Germinal center (tissue), 1 donor: ENCODE measurements around the gene ZNF606.
"Not testable (repeated sequence)": the region's sequence is repeated elsewhere in the genome, so short reads cannot be mapped to it uniquely, and the experiment has no call there.

Experiments used
- DNase-seq: peaks from one replicate; pipeline ENCODE4 v3.0.0; 2012; ENCODE audit warnings: mixed read lengths, low spot score

Gene ZNF606

DNA sequence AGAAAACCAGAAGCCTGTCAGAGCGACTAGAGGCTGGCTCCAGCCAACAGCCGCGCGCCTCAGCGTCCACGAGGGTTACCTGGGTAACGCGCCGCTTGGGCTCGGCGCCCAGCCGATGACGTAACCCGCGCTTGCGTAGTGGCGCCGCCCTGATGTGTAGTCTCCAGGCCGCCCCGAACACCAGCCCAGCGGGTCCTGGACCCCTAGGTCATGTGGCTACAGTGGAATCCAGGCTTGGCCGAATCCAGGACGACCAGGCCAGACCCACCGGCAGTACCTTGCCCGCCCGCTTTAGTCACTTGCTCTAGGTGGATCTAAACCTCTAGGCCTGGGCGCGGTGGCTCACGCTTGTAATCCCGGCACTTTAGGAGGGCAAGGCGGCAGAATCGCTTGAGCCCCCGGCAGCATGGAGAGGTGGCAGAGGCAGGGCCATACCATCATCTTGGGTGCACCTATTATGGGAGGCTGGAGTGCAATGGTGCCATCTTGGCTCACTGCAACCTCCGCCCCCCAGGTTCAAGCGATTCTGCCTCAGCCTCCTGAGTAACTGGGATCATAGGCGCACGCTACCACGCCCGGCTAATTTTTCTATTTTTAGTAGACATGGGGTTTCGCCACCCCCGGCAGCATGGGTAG, 7.2 kb upstream of the ZNF606 start:
- peak; percentile 83 for DNase-seq

DNA sequence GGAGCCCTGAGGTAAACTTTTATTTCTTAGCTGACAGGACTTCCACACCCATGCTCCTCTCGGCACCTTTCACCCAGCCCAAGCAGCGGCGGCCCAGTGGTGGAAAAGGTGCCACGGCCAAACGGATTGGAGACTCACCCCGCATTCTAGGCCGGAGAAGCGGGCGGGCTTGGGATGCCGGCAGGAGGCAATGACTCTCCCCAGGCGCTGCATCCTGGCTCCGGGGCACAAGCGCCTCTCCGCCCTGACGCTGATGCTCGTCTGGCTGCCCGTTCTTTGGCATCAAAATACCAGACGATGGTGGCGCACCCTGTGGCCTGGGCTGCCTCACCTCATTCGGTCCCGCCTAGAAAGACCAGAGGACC, 6.7 kb upstream of the ZNF606 start:
- no peak for DNase-seq

GRCh38 chr19:58008877-58009276, 6.3 kb upstream of the ZNF606 start:
- not testable (repeated sequence) for DNase-seq

- DNase-seq, result no peak
Observed at GRCh38 chr19:58007285-58007684, 4.7 kb upstream of the ZNF606 start.

DNA sequence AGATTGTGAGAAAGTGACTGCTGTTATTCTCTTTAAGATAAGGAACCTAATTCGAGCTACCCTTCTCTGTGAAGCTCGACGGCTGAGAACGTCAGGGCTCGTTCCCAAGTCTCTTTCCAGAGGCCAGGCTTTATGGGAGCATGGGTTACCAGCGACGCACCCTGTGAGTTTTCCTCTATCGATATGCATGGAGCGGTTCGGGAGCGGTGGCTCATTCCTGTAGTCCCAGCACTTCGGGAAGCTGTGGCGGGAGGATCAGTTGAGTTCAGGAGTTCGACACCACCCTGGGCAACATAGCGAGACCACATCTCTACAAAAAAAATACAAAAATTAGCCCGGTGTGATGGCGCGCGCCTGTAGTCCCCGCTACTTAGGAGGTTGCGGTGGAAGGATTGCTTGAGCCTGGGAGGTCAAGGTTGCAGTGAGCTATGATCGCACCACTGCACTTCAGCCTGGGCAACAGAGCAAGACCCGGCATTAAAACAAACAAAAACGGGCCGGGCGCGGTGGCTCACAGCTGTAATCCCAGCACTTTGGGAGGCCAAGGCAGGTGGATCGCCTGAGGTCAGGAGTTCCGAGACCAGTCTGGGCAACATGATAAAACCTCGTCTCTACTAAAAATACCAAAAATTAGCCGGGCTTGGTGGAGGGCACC, 681 bp upstream of the ZNF606 start:
- DNase-seq, result no peak

DNA sequence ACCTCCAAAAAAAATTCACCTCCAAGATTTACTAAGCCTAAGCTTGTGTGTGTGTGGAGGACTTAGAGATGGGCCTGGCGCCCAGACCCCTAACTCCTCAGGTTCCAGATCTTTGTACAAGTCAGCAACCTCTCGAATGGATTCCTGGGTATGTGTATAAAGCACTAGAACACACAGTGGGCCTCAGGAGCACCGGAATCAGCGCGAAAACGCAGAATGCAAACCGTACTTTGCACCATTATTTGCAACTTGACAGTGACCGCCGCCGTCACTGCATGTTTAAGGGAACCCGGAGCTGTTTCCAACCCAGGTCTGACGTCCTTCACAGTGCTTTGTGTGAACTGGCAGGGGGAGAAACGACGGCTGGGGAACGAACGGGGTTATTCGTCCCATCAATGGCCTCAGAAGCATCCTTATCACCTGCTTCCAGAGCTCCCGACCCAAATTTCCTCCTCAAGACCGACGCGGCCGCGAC, 688 bp downstream of the ZNF606 start:
- DNase-seq, result no peak

- no peak for DNase-seq
Observed at GRCh38 chr19:58000677-58001076, 1.9 kb downstream of the ZNF606 start.

DNA sequence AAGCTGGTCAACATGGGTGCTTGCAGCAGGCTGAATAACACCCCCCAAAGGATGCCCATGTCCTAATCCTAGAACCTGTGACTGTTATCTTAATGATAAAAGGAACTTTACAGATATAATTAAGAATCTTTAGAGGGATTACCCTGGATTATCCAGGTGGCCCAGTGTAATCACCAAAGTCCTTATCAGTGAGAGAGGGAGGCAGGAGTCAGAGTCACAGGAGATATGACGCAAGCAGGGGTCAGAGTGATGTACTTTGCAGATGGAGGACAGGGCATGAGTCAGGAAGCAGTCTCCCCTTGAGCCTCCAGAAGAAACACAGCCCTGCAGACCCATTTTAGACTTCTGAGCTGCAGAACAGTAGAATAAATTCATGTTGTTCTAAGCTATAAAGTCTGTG, 9.8 kb downstream of the ZNF606 start:
- DNase-seq, result no peak

DNA sequence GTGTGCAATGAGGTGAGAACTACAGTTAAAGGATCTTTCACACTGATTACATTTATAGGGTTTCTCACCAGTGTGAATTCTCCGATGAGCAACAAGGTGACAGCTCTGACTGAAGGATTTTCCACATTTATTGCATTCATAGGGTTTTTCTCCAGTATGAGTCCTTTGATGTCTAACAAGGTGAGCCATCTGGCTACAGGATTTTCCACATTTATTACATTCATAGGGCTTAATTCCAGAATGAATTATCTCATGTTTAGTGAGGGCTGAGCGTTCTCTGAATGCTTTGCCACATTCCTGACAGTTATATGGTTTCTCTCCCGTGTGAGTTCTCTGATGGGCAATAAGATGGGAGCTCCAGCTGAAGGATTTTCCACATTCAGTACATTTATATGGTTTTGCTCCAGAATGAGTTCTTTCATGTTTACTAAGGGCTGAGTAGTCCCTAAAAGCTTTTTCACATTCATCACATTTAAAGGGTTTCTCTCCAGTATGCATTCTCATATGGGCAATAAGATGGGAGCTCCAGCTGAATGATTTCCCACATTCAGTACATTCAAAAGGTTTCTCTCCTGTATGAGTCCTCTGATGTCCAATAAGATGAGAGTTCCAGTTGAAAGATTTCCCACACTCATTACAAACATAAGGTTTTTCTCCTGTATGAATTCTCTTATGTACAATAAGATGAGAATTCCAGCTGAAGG, 23.9 kb downstream of the ZNF606 start:
- DNase-seq, result no peak

DNA sequence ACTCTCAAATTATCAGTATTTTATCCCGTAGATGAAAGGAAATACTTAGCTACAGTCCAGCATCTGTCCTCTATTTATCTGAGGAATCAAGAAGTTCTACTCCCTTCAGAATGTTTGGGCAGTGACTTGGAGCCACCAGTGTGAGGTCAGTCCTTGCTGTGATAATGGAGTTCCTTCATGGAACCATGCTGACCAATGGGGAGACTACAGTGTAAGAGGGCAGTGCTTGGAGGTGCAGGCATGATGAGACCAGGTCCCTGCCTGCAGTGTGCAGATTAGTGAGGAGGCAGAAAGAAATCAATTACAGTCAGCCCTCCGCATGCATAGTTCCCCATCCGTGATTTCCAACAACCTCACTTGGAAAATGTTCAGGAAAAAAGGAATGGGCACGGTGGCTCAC, 28.2 kb downstream of the ZNF606 start, which contains the start of gene C19orf18:
C19orf18 (minus strand) TSS at position 101 of the 400 bp plus-strand sequence. CDS start 102 bp downstream, outside the sequence.
- DNase-seq, result no peak

DNA sequence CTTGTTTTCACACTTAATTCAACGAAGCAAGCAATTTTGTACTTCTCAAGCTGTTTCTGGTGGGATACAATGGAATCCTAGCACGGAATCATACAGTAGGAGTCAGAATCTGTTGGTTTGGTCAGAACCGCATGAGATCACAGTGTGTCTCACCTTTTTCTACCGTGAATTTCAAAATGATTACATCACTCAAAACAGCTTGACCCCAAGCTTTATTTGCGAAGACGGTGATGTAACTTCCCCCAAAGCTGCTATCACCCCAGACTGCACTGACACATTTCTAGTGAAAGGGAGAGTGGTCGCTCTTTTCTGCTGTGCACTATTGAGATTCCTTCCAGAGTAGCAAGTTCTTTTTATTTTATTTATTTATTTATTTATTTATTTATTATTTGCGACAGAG, 37.9 kb downstream of the ZNF606 start:
- no peak for DNase-seq

GRCh38 chr19:57961785-57962184, 40.8 kb downstream of the ZNF606 start:
- no peak for DNase-seq

DNA sequence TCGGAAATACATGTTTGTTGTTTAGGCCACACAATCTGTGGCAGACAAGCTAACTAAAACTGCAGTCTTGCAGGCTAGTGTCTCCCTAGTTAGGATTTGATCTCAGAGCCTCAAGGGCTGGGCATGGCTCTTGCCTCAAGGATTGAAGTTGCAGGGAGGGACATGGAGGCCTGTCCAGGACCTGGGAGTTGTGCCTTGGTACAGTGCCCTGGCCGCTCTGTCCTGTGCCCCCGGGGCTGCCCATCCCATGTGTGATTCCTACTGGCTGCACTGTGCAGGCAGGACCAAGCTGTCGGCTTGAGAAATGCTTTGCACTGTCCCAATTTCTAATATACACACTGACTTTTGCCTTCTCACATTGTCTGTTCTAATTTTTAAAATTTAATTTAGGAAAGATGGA, 47.6 kb downstream of the ZNF606 start:
- no peak for DNase-seq

DNA sequence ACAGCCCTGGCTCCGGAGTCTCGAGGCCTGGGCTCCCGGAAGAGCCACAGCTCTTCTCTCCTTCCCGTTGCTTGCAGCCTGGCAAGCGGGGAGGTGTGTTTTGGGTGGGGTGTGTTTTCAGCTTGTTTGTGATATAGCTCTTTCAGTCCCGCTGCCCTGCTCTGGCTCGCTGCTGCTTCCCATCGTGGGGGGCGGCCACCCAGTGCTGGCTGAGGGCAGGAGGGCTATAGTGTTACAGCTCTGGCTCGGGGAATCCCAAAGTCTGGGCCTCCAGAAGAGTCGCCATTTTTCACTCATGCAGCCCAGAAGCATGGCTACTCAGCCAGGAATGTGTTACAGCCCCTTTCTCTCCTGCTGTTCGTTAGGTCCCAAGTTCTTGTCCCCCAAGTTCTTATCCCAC, 52.9 kb downstream of the ZNF606 start:
- DNase-seq, result no peak

- no peak for DNase-seq
Observed at GRCh38 chr19:57949296-57949695, 53.3 kb downstream of the ZNF606 start.

- peak; percentile 92 for DNase-seq
Observed at GRCh38 chr19:57947419-57948134, 55.0 kb downstream of the ZNF606 start, which contains the start of gene ZNF256. TSS of gene ZNF256 (minus strand) at chr19:57947706. CDS start at chr19:57947474, 232 bp downstream.

DNA sequence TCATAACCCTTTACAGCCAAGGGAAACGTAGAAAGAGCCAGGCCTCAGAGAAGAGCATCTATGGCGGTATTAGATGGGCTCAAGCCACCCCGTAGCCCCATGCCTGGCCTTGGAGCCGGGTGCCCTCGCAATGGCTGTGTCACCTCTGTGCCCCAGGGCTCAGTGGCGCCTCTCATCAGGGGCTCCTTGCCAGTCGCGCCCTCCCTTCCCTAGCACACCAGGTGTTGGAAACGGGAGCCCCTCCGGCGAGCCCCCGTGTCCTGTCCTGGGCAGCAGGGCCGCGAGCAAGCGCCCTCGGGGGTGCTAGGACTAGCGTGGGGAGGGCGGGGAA, 55.6 kb downstream of the ZNF606 start:
- DNase-seq, result no peak

- no peak for DNase-seq
Observed at GRCh38 chr19:57946316-57946715, 56.3 kb downstream of the ZNF606 start.

GRCh38 chr19:57941593-57941992, 61.0 kb downstream of the ZNF606 start:
- no peak for DNase-seq

- DNase-seq, result no peak
Observed at GRCh38 chr19:57935731-57936130, 66.9 kb downstream of the ZNF606 start.

- DNase-seq, result peak; percentile 67
Observed at GRCh38 chr19:57934820-57935665, 67.6 kb downstream of the ZNF606 start, which contains the start of gene ZNF418. TSS of gene ZNF418 (minus strand) at chr19:57935402. CDS start at chr19:57933822, 1,580 bp downstream.
